KMS-11 (cell line): ENCODE results near the gene MPRIP.

Source experiments
- H2AFZ ChIP-seq: fragments of 200-600 bp; sonication (generic); 2 replicates; pipeline ENCODE4 v1.6.1; 2016; ENCODE audit warnings: antibody characterized with exemption, mixed run types, low read depth
- H3K27ac ChIP-seq: fragments of 200-600 bp; sonication (generic); 2 replicates; pipeline ENCODE4 v1.6.1; 2016; ENCODE audit warnings: mild to moderate bottlenecking, mixed run types
- H3K27me3 ChIP-seq: fragments of 200-600 bp; sonication (generic); 2 replicates; pipeline ENCODE4 v1.6.1; 2017; ENCODE audit warnings: mild to moderate bottlenecking, low read depth, mixed run types, moderate library complexity; ENCODE audit not compliant: insufficient read depth
- H3K36me3 ChIP-seq: fragments of 200-600 bp; sonication (generic); 2 replicates; pipeline ENCODE4 v1.6.1; 2017; ENCODE audit warnings: mild to moderate bottlenecking, mixed run types; ENCODE audit not compliant: insufficient read depth
- H3K4me1 ChIP-seq: fragments of 200-600 bp; sonication (generic); 2 replicates; pipeline ENCODE4 v1.6.1; 2016; ENCODE audit warnings: mild to moderate bottlenecking, low read depth, mixed run types; ENCODE audit not compliant: poor library complexity, severe bottlenecking
- H3K4me2 ChIP-seq: fragments of 200-600 bp; sonication (generic); 2 replicates; pipeline ENCODE4 v1.7.0; 2016; ENCODE audit warnings: mild to moderate bottlenecking, mixed run types
- H3K4me3 ChIP-seq: fragments of 200-600 bp; sonication (generic); IDR thresholded peaks from 2 replicates; pipeline ENCODE4 v1.6.1; 2017; ENCODE audit warnings: low read depth, low read length, mixed read lengths; ENCODE audit not compliant: insufficient read depth
- H3K79me2 ChIP-seq: fragments of 200-600 bp; sonication (generic); 2 replicates; pipeline ENCODE4 v1.6.1; 2016; ENCODE audit warnings: low read depth, mixed run types; ENCODE audit not compliant: insufficient read depth
- H3K9ac ChIP-seq: fragments of 200-600 bp; sonication (generic); 2 replicates; pipeline ENCODE4 v1.6.1; 2016; ENCODE audit warnings: mild to moderate bottlenecking, mixed run types
- H4K20me1 ChIP-seq: fragments of 200-600 bp; sonication (generic); 2 replicates; pipeline ENCODE4 v1.6.1; 2016; ENCODE audit warnings: mild to moderate bottlenecking, mixed run types; ENCODE audit not compliant: insufficient read depth
- CTCF ChIP-seq: fragments of 200-600 bp; sonication (generic); conservative IDR thresholded peaks from 2 replicates; pipeline ENCODE4 v1.6.1; 2017; ENCODE audit warnings: low read depth, mild to moderate bottlenecking, antibody characterized with exemption, low read length, moderate library complexity, mixed read lengths

Gene MPRIP

DNA sequence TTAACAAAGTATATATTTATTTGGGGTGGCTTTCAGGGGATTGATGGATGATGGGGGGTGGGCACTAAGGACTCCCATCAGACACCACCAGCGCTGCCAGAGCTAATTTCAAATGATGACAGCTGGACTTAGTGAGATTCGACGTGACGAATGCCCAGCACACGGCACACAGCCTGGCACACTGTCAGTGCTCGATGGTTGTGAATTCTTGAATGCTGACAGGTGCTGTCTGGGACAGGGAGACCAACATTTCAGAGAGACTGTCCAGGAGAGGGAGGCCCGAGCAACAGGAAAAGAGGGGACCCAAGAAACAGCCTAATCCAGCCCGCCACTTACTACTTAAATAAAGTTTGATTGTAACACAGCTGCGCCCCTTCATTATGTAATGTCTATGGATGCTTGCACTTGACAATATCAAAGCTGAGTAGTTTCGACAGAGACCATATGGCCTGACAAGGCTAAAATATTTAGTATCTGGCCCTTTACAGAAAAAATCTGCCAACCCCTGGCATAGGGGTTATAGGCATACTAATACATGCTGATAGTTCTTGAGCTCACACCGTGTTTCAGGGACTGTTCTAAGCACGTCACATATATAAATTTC, 6.2 kb upstream of the MPRIP start:
- TF ChIP-seq CTCF: no peak
- Histone ChIP-seq H3K4me1 (peaks cover 1% of the 10 kb centered on the region), H3K4me2 (no peak overlapping the region), H4K20me1 (no peaks in the 10 kb centered on the region), H3K9ac (no peak overlapping the region), H3K79me2 (no peaks in the 10 kb centered on the region), H2AFZ (no peak overlapping the region), H3K4me3 (no peak overlapping the region), H3K36me3 (no peaks in the 10 kb centered on the region), H3K27ac (no peak overlapping the region), H3K27me3 (no peaks in the 10 kb centered on the region)

- Histone ChIP-seq H2AFZ (no peak overlapping the region), H3K4me1 (peaks cover 7% of the 10 kb centered on the region), H3K27ac (no peak overlapping the region), H4K20me1 (no peaks in the 10 kb centered on the region), H3K9ac (no peak overlapping the region), H3K4me3 (no peak overlapping the region), H3K36me3 (no peaks in the 10 kb centered on the region), H3K27me3 (no peaks in the 10 kb centered on the region), H3K4me2 (no peak overlapping the region), H3K79me2 (no peaks in the 10 kb centered on the region)
- TF ChIP-seq CTCF: no peak
These were observed 5.7 kb upstream of the MPRIP start for GRCh38 chr17:17036524-17036998.

- TF ChIP-seq CTCF: no peak
- no peak overlapping the region for H3K4me2 ChIP-seq
- no peak overlapping the region for H2AFZ ChIP-seq
- peaks cover 23% of the 10 kb centered on the region for H3K4me1 ChIP-seq
- H3K36me3 ChIP-seq: no peaks in the 10 kb centered on the region
- H3K27me3 ChIP-seq: no peaks in the 10 kb centered on the region
- H3K27ac ChIP-seq: no peak overlapping the region
- H3K9ac ChIP-seq: no peak overlapping the region
- H3K79me2 ChIP-seq: peaks cover 20% of the 10 kb centered on the region; the same call in 1 of the 2 replicates
- H4K20me1 ChIP-seq: no peaks in the 10 kb centered on the region
- no peak overlapping the region for H3K4me3 ChIP-seq
These were observed 2.3 kb upstream of the MPRIP start for GRCh38 chr17:17039911-17040310.

GRCh38 chr17:17041018-17041521, 1.2 kb upstream of the MPRIP start:
- Histone ChIP-seq H4K20me1 (no peaks in the 10 kb centered on the region), H3K27ac (no peak overlapping the region), H3K9ac (no peak overlapping the region), H3K27me3 (no peaks in the 10 kb centered on the region), H3K36me3 (no peaks in the 10 kb centered on the region), H3K79me2 (peaks cover 31% of the 10 kb centered on the region; the same call in 1 of the 2 replicates), H2AFZ (no peak overlapping the region), H3K4me3 (no peak overlapping the region), H3K4me1 (peaks cover 31% of the 10 kb centered on the region), H3K4me2 (peak overlapping the region; percentile 64; the same call in 1 of the 2 replicates)
- TF ChIP-seq CTCF: no peak
